Natural killer cell (primary cell): ENCODE results near the gene CYGB. TPM values are rescaled to one million over a fixed set of nuclear protein-coding genes. Genes with fewer than 3 reads are reported as not detected.

Experiments used
- ATAC-seq, 3 donors: fragments of 150-1000 bp in 2 of 3; fragments of 200-7000 bp in 1 of 3; cut with Tn5 transposase; 1 replicate in 1 of 3; 2 replicates in 2 of 3; pipeline ENCODE4 v1.10.0; 2021; ENCODE audit warnings: mild to moderate bottlenecking in 2 of 3, moderate library complexity in 2 of 3
- DNase-seq, 2 donors: peaks; one replicate each; pipeline versions ENCODE4 v3.0.0 to v3.0.0-alpha.2; 2013 to 2021; ENCODE audit warnings: mixed read lengths in 1 of 2
- H3K27ac ChIP-seq: one replicate; pipeline ENCODE4 v1.5.1; 2013; ENCODE audit warnings: mild to moderate bottlenecking, low read length
- H3K27me3 ChIP-seq: one replicate; pipeline ENCODE4 v1.6.1; 2013; ENCODE audit warnings: low read length; ENCODE audit not compliant: control insufficient read depth, insufficient read depth
- H3K36me3 ChIP-seq: one replicate; pipeline ENCODE4 v1.6.1; 2013; ENCODE audit warnings: low read length; ENCODE audit not compliant: control insufficient read depth, insufficient read depth
- H3K4me1 ChIP-seq: one replicate; pipeline ENCODE4 v1.6.1; 2013; ENCODE audit warnings: low read length; ENCODE audit not compliant: control insufficient read depth, insufficient read depth
- H3K4me3 ChIP-seq: one replicate; pipeline ENCODE4 v1.5.1; 2013; ENCODE audit warnings: low read length
- H3K9me3 ChIP-seq: one replicate; pipeline ENCODE4 v1.6.1; 2013; ENCODE audit warnings: low read length; ENCODE audit not compliant: control insufficient read depth, insufficient read depth
- H3K27ac Mint-ChIP-seq, 2 donors: one replicate each; pipeline ENCODE4 v1.8.0; 2022; ENCODE audit warnings: mild to moderate bottlenecking in 2 of 2, mixed read lengths in 2 of 2, moderate library complexity in 1 of 2
- H3K27me3 Mint-ChIP-seq, 2 donors: one replicate each; pipeline ENCODE4 v1.8.0; 2022; ENCODE audit warnings: low read depth in 2 of 2, mixed read lengths in 2 of 2
- H3K36me3 Mint-ChIP-seq: one replicate; pipeline ENCODE4 v1.8.0; 2022; ENCODE audit warnings: mixed read lengths
- H3K4me1 Mint-ChIP-seq, 2 donors: one replicate each; pipeline ENCODE4 v1.8.0; 2022; ENCODE audit warnings: mixed read lengths in 2 of 2
- H3K4me3 Mint-ChIP-seq: one replicate; pipeline ENCODE4 v1.8.0; 2022; ENCODE audit warnings: mild to moderate bottlenecking, moderate library complexity, mixed read lengths
- H3K9me3 Mint-ChIP-seq, 2 donors: one replicate each; pipeline ENCODE4 v1.8.0; 2022; ENCODE audit warnings: mixed read lengths in 2 of 2
- WGBS: methylation state at CpG from one replicate; pipeline ENCODE4 v1.1.7; 2013; ENCODE audit warnings: missing lambda C conversion rate; ENCODE audit not compliant: insufficient coverage; 5-methylcytosine and 5-hydroxymethylcytosine counted together
- intact Hi-C: fragments of 100-400 bp; cut with micrococcal nuclease; formaldehyde crosslinking; loops from one replicate; pipeline ENCODE4 v1.14.2; 2022
- total RNA-seq, 4 donors: library from RNA; stranded (reverse); fragments of 120-200 nt in 1 of 4; gene quantifications; one replicate each; pipeline versions ENCODE4 v1.2.3 to v1.2.4, GENCODE V29; 2013 to 2022
- TF ChIP-seq, protein P1 (sequence below): fragments of 200-600 bp; IDR thresholded peaks from one replicate; pipeline ENCODE4 v1.8.0; 2022; ENCODE audit warnings: antibody characterized with exemption

Gene CYGB
- total RNA-seq, 3 donors from 2014 or later (not counting 1 experiment from before 2014, with no cell fraction given), result 0.12 to 0.33 (median 0.16) TPM

DNA sequence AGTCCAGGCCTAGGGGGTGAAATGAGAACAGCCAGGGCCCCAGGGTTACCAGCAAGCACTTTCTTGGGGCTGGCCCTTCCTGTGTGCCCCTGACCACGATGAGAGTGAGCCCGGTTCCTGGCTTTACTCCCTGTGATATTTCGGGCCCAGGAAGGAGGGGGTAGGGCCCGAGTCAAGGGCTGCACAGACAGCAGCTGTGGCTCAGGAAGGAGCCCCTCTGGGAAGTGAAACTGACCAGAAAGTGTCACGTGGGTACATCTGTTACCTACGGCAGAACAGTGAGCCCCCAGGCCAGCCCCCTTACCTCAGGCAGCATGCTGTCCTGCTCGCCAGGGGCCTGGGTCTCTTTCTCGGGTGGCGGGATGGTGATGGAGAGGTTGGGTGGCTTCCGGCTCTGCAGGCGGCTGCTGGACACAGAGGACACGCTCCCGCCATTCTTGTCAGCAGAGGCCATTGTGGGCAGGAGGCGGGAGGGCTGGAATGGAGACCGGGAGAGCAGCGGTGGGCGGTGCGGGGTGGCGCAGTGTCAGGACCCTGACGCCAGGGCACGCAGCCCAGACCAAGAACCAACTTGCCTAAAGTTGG is 56.3 kb downstream of the CYGB start:
- no peaks in the 10 kb centered on the region for H3K9me3 Mint-ChIP-seq
- Histone ChIP-seq H3K9me3 (no peaks in the 10 kb centered on the region), H3K4me3 (peak overlapping the region; percentile 4), H3K36me3 (peaks cover 41% of the 10 kb centered on the region), H3K4me1 (peaks cover 58% of the 10 kb centered on the region), H3K27me3 (no peaks in the 10 kb centered on the region), H3K27ac (peak overlapping the region; percentile 69)
- no peak overlapping the region for H3K4me3 Mint-ChIP-seq
- H3K27me3 Mint-ChIP-seq, result no peaks in the 10 kb centered on the region
- peak overlapping the region; percentile 41 to 75 for H3K27ac Mint-ChIP-seq
- peak; percentile 28 to 38 (median 28) for ATAC-seq
- 55% methylated on average over 21 of the region's 21 CpGs for WGBS
- H3K4me1 Mint-ChIP-seq, result peaks cover 16 to 35% of the 10 kb centered on the region in 2 donors
- H3K36me3 Mint-ChIP-seq, result no peaks in the 10 kb centered on the region
- intact Hi-C loops, result no loop called here
- no peak for DNase-seq
- TF ChIP-seq, protein P1, sequence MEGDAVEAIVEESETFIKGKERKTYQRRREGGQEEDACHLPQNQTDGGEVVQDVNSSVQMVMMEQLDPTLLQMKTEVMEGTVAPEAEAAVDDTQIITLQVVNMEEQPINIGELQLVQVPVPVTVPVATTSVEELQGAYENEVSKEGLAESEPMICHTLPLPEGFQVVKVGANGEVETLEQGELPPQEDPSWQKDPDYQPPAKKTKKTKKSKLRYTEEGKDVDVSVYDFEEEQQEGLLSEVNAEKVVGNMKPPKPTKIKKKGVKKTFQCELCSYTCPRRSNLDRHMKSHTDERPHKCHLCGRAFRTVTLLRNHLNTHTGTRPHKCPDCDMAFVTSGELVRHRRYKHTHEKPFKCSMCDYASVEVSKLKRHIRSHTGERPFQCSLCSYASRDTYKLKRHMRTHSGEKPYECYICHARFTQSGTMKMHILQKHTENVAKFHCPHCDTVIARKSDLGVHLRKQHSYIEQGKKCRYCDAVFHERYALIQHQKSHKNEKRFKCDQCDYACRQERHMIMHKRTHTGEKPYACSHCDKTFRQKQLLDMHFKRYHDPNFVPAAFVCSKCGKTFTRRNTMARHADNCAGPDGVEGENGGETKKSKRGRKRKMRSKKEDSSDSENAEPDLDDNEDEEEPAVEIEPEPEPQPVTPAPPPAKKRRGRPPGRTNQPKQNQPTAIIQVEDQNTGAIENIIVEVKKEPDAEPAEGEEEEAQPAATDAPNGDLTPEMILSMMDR, result no peak

DNA sequence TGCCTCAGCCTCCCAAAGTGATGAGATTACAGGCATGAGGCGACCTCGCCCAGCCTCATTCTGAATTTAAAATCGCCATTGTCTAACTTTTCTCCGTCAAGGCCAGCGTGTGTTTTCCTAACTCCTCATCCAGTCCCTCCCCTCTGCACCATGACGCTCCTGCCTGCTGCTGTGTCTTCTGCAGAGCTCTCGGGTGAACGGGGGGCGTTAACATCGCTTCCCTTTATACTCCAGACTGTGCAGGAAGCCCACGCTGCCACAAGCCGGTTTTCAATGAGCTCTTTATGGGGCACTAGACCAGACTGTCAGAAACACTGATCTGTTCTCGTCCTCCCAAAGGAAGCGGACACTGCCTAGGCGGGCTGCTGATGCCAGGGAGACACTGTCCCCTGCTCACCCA is 56.9 kb downstream of the CYGB start:
- WGBS, result 41% methylated on average over 15 of the region's 15 CpGs
- no peaks in the 10 kb centered on the region for H3K27me3 ChIP-seq
- peaks cover 13 to 30% of the 10 kb centered on the region in 2 donors for H3K4me1 Mint-ChIP-seq
- no peak overlapping the region for H3K4me3 ChIP-seq
- H3K9me3 ChIP-seq, result no peaks in the 10 kb centered on the region
- intact Hi-C loops, result no loop called here
- peak overlapping the region; percentile 69 for H3K27ac ChIP-seq
- DNase-seq (no peak), ATAC-seq (no peak)
- H3K4me1 ChIP-seq, result peaks cover 53% of the 10 kb centered on the region
- H3K9me3 Mint-ChIP-seq, result no peaks in the 10 kb centered on the region
- no peaks in the 10 kb centered on the region for H3K27me3 Mint-ChIP-seq
- H3K27ac Mint-ChIP-seq, result peak overlapping the region; percentile 41 to 75
- H3K36me3 ChIP-seq, result peaks cover 40% of the 10 kb centered on the region
- no peak overlapping the region for H3K4me3 Mint-ChIP-seq
- H3K36me3 Mint-ChIP-seq, result no peaks in the 10 kb centered on the region
- TF ChIP-seq, protein P1, result no peak

DNA sequence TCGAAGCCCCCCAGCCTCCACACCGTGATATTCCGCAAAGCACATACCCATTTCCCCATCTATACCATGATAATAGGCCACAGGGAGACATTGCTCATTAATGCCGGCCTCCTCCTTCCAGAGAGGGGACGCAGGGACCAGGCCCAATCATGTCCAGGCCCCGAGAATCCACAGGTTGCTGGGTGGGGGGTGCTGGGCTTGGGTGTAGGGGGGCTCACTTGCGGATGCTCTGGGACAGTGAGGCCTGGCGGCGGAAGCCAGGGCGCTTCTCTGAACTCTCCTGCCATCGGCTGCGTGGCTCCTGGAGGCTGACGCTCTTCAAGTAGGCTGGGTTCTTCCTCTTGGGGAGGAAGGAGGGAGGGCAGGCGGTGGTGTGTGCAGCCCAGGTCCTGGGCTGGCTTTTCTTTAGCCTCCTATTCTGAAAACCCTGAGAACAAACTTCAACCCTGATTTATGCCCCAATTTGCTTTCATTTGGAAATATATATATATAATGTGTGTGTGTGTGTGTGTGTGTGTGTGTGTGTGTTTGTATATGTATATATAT is 57.9 kb downstream of the CYGB start:
- H3K4me3 Mint-ChIP-seq, result no peak overlapping the region
- H3K36me3 Mint-ChIP-seq, result no peaks in the 10 kb centered on the region
- H3K27me3 Mint-ChIP-seq, result no peaks in the 10 kb centered on the region
- Histone ChIP-seq H3K27ac (no peak overlapping the region), H3K27me3 (no peaks in the 10 kb centered on the region), H3K9me3 (no peaks in the 10 kb centered on the region), H3K4me3 (no peak overlapping the region), H3K4me1 (peaks cover 44% of the 10 kb centered on the region), H3K36me3 (peaks cover 49% of the 10 kb centered on the region)
- TF ChIP-seq, protein P1, result no peak
- no peak for DNase-seq
- no peaks in the 10 kb centered on the region for H3K9me3 Mint-ChIP-seq
- 79% methylated on average over 13 of the region's 14 CpGs for WGBS
- intact Hi-C loops, result no loop called here
- H3K4me1 Mint-ChIP-seq, result peaks cover 10 to 25% of the 10 kb centered on the region in 2 donors
- no peak overlapping the region for H3K27ac Mint-ChIP-seq
- ATAC-seq, result no peak
